ENCODE data around the gene KCNJ6. TPM values are rescaled to one million over a fixed set of nuclear protein-coding genes. Genes with fewer than 3 reads are reported as not detected.

The KCNJ6 gene
- total RNA-seq, 1 donor from 2014 or later: not detected

GRCh38 chr21:37874904-37875780 is 41.1 kb downstream of the KCNJ6 start:
- intact Hi-C loops (cut with DNase I): no loop called here
- no peaks in the 10 kb centered on the region for H3K4me1 ChIP-seq
- H3K4me3 ChIP-seq: no peak overlapping the region
- no peak overlapping the region for H3K27ac ChIP-seq
- TF ChIP-seq CTCF (IDR thresholded peaks at IDR 0.05) (no peak), POLR2A (IDR thresholded peaks at IDR 0.05) (no peak), POLR2AphosphoS5 (IDR thresholded peaks at IDR 0.05; ENCODE audit: insufficient read depth in 1 of 2, low read depth in 1 of 2) (no peak)
- H3K27me3 ChIP-seq: no peaks in the 10 kb centered on the region
- peak; percentile 31 to 52 for DNase-seq (ENCODE audit: extremely low spot score in 2 of 2)
- H3K36me3 ChIP-seq: no peaks in the 10 kb centered on the region
- H3K9me3 ChIP-seq: no peaks in the 10 kb centered on the region

GRCh38 chr21:37874481-37874880 is 41.8 kb downstream of the KCNJ6 start:
- Histone ChIP-seq H3K27ac (no peak overlapping the region), H3K4me1 (no peaks in the 10 kb centered on the region), H3K4me3 (no peak overlapping the region), H3K9me3 (no peaks in the 10 kb centered on the region), H3K36me3 (no peaks in the 10 kb centered on the region), H3K27me3 (no peaks in the 10 kb centered on the region)
- intact Hi-C loops (cut with DNase I): no loop called here
- DNase-seq (ENCODE audit: extremely low spot score in 2 of 2): peak in 1 of 2 donors; percentile 52
- TF ChIP-seq POLR2A (IDR thresholded peaks at IDR 0.05) (no peak), CTCF (IDR thresholded peaks at IDR 0.05) (no peak), POLR2AphosphoS5 (IDR thresholded peaks at IDR 0.05; ENCODE audit: insufficient read depth in 1 of 2, low read depth in 1 of 2) (no peak)

GRCh38 chr21:37873655-37874054 is 42.6 kb downstream of the KCNJ6 start:
- DNase-seq (ENCODE audit: extremely low spot score in 2 of 2): no peak
- no peak overlapping the region for H3K27ac ChIP-seq
- H3K27me3 ChIP-seq: no peaks in the 10 kb centered on the region
- no peaks in the 10 kb centered on the region for H3K4me1 ChIP-seq
- no peaks in the 10 kb centered on the region for H3K9me3 ChIP-seq
- intact Hi-C loops (cut with DNase I): no loop called here
- TF ChIP-seq POLR2A (IDR thresholded peaks at IDR 0.05) (no peak), CTCF (IDR thresholded peaks at IDR 0.05) (no peak), POLR2AphosphoS5 (IDR thresholded peaks at IDR 0.05; ENCODE audit: insufficient read depth in 1 of 2, low read depth in 1 of 2) (no peak)
- H3K4me3 ChIP-seq: no peak overlapping the region
- no peaks in the 10 kb centered on the region for H3K36me3 ChIP-seq

- no peak for DNase-seq (ENCODE audit: extremely low spot score in 2 of 2)
- Histone ChIP-seq H3K36me3 (no peaks in the 10 kb centered on the region), H3K9me3 (no peaks in the 10 kb centered on the region), H3K27me3 (no peaks in the 10 kb centered on the region), H3K4me1 (no peaks in the 10 kb centered on the region), H3K27ac (no peak overlapping the region), H3K4me3 (no peak overlapping the region)
- intact Hi-C loops (cut with DNase I): no loop called here
- TF ChIP-seq POLR2AphosphoS5 (IDR thresholded peaks at IDR 0.05; ENCODE audit: insufficient read depth in 1 of 2, low read depth in 1 of 2) (no peak), POLR2A (IDR thresholded peaks at IDR 0.05) (no peak), CTCF (IDR thresholded peaks at IDR 0.05) (no peak)
Observed at GRCh38 chr21:37871121-37871862, 45.0 kb downstream of the KCNJ6 start.
